Skeletal muscle cell (primary cell): ENCODE results near the gene SLC10A3.
A peak's percentile ranks its signal among the peaks of the same experiment; 100 is the strongest.

Experiments
- DNase-seq: peaks from one replicate; pipeline ENCODE4 v3.0.0-alpha.2; 2010; ENCODE audit warnings: low read depth
- H3K4me3 ChIP-seq: 2 replicates; pipeline ENCODE4 v1.5.1; 2011; ENCODE audit warnings: low read depth, mild to moderate bottlenecking, control low read depth, low read length, moderate library complexity

The SLC10A3 gene

DNA sequence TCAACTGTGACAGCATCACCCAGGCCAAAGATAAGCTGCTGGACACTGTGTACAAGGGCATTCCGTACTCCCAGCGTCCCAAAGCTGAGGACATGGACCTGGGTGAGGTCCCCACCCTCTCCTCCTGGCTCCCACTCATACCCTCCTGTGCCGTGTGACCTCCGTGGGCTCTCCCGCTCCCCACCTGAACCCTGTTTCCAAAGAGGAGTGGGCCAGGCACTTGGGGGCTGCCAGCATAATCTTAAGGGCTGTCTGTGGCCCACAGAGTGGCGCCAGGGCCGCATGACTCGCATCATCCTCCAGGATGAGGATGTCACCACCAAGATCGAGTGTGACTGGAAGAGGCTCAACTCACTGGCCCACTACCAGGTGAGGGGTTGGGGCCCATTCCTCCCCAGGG lies 21.3 kb downstream of the SLC10A3 start:
- no peak for DNase-seq
- H3K4me3 ChIP-seq: no peak overlapping the region

- no peak for DNase-seq
- H3K4me3 ChIP-seq: no peak overlapping the region
These were observed 22.2 kb downstream of the SLC10A3 start for GRCh38 chrX:154468217-154468616.

DNA sequence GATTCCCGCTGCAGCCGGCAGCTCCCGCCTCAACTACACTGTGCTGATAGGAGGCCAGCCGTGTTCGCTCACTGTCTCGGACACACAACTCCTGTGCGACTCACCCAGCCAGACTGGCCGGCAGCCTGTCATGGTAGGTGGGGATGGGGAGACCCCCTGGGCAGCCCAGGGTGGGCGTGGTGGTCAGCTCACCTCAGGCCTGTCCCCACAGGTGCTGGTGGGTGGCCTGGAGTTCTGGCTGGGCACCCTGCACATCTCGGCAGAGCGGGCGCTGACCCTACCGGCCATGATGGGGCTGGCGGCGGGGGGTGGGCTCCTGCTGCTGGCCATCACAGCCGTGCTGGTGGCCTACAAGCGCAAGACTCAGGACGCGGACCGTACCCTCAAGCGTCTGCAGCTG lies 22.9 kb downstream of the SLC10A3 start:
- DNase-seq: no peak
- H3K4me3 ChIP-seq: no peak overlapping the region

- H3K4me3 ChIP-seq: no peak overlapping the region
- DNase-seq: no peak
These were observed 23.5 kb downstream of the SLC10A3 start for GRCh38 chrX:154466907-154467306.

DNA sequence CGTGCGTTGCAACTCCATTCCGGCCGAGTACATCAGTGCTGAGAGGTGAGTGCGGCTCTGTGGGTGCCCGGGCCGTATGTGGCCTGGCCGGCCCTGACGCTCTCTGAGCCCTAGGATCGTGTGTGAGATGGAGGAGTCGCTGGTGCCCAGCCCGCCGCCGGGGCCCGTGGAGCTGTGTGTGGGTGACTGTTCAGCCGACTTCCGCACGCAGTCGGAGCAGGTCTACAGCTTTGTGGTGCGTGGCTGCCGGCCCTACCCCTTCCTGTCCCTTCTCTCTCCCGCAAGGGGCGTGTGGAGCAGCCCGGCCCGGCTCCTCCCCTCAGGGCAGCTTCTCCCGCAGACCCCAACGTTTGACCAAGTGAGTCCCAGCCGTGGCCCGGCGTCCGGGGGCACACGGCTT lies 24.4 kb downstream of the SLC10A3 start:
- no peak overlapping the region for H3K4me3 ChIP-seq

GRCh38 chrX:154465601-154466000 lies 24.8 kb downstream of the SLC10A3 start:
- no peak for DNase-seq
- H3K4me3 ChIP-seq: no peak overlapping the region

More for the DNA sequence above, 24.4 kb downstream of the SLC10A3 start:
- no peak for DNase-seq

DNA sequence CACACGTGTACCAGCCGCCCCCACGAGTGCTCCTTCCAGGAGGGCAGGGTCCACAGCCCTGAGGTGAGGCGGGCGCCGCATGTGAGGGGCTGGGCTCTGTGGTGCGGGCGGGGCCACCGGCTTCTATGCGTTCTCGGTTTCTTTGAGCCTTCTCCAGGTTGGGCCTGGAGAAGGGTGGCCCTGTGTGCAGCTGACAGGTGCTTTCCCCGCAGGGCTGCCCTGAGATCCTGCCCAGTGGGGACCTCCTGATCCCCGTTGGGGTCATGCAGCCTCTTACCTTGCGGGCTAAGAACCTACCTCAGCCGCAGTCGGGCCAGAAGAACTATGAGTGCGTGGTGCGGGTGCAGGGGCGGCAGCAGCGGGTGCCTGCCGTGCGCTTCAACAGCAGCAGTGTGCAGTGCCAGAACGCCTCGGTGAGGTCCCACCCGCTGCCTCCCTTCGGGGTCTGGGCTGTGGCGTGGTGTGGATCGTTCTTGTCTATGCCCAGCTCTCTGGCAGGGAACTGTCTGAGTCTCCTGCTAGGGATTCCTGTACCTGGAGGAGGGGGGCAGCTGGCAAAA lies 25.5 kb downstream of the SLC10A3 start:
- DNase-seq: no peak
- H3K4me3 ChIP-seq: no peak overlapping the region

DNA sequence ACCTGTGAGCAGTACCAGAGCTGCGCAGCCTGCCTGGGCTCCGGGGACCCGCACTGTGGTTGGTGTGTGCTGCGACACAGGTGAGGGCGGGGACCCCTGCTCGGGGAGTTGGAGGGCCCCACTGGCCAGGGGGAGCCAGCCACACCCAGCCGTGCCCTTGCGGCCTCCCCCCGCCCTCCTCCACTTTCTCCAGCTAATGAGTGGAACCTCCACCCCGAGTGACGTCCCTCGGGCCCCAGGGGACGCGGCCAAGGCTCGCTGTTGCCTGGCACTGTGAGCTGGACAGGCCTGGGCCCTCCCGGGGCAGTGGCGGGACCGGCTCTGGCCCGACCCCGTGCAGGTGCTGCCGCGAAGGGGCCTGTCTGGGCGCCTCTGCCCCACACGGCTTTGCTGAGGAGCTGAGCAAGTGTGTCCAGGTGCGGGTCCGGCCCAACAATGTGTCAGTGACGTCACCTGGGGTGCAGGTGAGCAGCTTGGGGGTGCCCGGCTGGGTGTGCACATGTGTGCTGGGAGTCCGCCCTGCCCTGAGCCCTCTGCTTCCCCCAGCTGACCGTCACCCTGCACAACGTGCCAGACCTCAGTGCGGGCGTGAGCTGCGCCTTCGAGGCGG lies 26.7 kb downstream of the SLC10A3 start:
- no peak for DNase-seq

DNA sequence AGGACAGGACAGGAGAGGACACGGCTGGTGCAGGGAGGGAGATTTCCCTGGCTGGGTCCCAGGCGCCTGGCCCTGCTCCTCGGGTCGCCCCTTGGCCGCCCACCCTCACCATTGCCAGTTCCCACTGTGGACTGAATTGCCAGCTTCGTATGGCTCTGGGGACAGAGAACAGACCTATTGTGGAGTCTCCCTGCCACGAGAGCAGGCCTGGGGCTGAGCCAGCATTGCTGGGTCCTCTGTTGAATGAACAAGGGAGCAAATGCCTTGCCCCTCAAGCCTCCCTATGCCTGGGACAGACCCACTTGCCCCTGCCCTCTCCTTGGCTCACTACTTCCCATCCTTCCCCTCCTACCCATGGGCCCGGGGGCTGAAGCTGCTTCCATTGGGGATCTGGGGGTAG lies 28.0 kb downstream of the SLC10A3 start:
- no peak overlapping the region for H3K4me3 ChIP-seq
- no peak for DNase-seq

More for the DNA sequence above, 26.7 kb downstream of the SLC10A3 start:
- H3K4me3 ChIP-seq: no peak overlapping the region

DNA sequence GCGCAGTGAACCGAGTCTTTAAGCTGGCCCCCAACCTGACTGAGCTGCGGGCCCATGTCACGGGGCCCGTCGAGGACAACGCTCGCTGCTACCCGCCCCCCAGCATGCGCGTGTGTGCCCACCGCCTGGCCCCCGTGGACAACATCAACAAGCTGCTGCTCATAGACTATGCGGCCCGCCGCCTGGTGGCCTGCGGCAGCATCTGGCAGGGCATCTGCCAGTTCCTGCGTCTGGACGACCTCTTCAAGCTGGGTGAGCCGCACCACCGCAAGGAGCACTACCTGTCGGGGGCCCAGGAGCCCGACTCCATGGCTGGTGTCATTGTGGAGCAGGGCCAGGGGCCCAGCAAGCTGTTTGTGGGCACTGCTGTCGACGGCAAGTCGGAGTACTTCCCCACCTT lies 30.1 kb downstream of the SLC10A3 start:
- no peak for DNase-seq
- H3K4me3 ChIP-seq: peak overlapping the region; percentile 74

GRCh38 chrX:154459832-154460231 lies 30.6 kb downstream of the SLC10A3 start:
- H3K4me3 ChIP-seq: peak overlapping the region; percentile 74
- DNase-seq: no peak

DNA sequence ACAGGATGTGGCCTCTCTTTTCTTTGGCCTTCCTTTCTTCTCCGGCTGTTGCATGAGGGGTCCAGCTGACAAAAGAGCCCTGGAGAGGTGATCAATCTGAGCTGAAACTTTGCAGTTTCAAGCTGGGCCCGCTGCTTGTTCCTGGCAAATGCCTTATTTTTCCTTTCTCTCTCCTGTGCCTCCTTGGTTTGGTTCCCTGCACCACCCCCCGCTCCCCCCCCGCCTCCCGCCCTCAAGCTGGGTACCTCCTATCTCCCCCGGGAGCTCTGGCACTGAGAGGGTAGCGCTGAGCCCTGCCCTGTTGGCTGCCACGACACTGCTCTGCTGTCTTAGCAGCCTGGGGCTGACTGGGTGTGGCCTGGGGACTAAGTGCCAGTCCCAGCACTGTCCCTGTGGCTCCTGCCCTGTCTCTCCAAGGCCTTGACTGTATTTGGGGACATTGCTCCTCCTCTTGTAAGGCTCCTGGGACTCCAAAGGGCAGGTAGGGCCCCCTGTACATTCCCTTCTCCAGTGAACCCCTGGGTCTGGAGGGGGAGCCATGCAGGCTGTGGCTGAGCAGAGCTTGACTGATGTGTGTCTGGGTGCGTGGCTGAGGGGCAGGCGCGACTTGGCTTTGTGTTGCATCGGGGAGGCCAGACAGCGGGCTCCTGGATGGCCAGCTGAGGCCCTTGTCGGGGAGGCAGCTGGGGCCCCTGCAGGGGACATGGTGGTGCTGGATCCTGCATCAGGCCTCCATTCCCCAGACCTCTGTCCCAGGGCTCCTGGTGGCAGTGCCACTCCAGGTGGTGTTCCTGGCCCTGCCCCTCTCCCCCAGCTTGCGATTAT lies 31.3 kb downstream of the SLC10A3 start:
- H3K4me3 ChIP-seq: peak overlapping the region; percentile 74
- DNase-seq: no peak

- DNase-seq: no peak
- H3K4me3 ChIP-seq: peak within 1 kb of the TSS; percentile 74
These were observed 32.1 kb downstream of the SLC10A3 start, which contains the start of gene PLXNA3 for GRCh38 chrX:154458116-154458953. TSS of gene PLXNA3 (plus strand) at chrX:154458281. CDS start at chrX:154460184, 1,903 bp downstream.

DNA sequence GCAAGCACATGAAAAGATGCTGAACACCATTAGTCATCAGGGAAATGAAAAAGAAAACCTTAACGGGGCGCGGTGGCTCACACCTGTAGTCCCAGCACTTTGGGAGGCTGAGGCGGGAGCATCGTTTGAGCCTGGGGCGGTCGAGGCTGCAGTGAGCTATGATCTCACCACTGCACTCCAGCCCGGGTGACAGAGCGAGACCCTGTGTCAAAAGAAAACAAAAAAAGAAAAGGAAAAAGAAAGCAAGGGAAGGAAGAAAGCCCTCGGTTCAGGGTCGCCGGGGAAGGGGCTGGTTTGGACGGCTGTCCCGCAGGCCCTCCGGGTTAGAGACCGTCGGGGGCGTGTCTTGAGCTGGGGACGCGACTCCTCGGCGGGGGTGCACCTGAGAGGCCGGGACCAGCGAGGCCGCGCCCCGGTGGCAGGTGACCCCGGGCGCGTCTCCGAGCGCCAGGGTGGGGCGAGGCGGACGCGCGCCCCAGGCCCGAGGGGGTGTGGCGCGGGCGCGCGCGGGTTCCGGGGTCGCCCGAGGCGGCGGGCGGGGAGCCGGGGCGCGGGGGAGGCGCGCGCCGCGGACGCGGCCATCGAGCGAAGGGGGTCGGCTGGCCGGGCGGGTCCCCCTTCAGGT lies 32.8 kb downstream of the SLC10A3 start:
- DNase-seq: no peak
- H3K4me3 ChIP-seq: peak overlapping the region; percentile 48

DNA sequence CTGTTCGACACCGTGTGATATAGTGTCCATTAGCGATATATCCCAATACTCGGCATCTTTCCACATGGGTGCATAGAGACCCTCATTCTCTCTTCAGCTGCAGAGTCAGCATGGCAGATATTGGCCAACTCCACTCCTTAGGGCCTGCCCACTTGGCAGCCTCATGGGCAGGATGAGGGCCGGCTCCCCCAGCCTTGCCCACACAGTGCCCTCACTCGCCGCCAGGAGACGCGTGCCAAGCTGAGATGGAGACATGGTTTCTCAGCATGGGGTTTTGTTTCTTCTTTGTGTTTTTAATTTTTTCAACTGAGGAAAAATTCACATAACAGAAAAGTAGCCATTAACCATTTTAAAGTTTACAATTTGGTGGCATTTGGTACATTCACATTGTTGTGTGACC lies 37.6 kb downstream of the SLC10A3 start:
- DNase-seq: no peak
- no peak overlapping the region for H3K4me3 ChIP-seq

GRCh38 chrX:154450312-154450711 lies 40.1 kb downstream of the SLC10A3 start:
- no peak overlapping the region for H3K4me3 ChIP-seq
- no peak for DNase-seq

DNA sequence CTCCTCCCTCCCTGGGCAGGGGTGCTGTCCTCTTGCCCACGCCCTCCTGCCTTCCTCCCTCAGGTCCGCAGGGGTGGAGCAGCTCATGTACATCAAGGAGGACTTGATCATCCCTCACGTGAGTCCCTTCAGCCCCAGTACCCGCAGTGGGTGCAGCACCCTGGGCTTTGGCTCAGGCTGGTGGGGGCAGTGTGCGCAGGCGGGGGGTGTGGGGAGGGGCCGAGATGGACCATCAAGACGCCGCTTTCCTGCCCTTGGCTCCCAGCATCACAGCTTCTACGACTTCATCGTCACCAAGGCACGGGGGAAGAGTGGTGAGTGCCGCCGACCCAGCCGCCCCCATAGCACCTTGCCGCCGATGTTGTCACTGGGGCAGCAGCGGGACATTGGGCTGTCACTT lies 40.8 kb downstream of the SLC10A3 start:
- DNase-seq: no peak
- no peak overlapping the region for H3K4me3 ChIP-seq

- H3K4me3 ChIP-seq: no peak overlapping the region
- no peak for DNase-seq
These were observed 41.9 kb downstream of the SLC10A3 start for GRCh38 chrX:154448484-154448883.

GRCh38 chrX:154446430-154446829 lies 44.0 kb downstream of the SLC10A3 start:
- no peak for DNase-seq
- H3K4me3 ChIP-seq: no peak overlapping the region
